GM19239 (cell line): ENCODE measurements around the gene MAP2K1.
"Not testable (repeated sequence)": the region's sequence is repeated elsewhere in the genome, so short reads cannot be mapped to it uniquely, and the experiment has no call there.

Source experiments
- DNase-seq: peaks from one replicate; pipeline ENCODE4 v3.0.0; 2011; ENCODE audit warnings: low spot score; ENCODE audit not compliant: insufficient read length
- FAIRE-seq: peaks from 2 replicates; lab custom pipeline; 2011; peaks lifted over from hg19 to GRCh38; lab: Jason Lieb, UNC

Gene MAP2K1

DNA sequence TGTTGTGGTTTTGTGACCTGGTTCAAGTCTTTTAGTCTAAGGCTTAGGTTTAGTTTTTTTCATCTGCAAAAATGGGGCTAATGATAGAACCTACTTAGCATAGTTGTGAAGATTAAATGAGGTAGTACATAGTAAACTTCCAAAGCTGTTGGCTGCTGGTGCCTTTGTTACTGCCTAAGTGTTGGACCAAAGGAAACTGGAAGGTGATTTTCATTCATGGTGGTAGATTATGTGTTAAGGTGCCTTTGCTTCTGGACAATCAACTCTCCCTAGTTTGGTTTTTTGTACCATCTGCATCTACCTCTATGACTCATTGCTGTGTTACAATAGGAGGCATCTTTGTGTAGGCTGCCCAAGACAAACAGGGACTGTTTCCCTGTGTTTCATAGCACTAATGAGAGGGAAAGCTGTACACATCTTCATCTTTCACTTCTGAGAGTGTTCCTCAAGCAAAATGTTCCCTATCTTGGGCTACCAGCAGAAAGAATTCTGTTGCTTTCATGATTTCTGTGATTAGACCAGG lies 3.2 kb downstream of the MAP2K1 start:
- FAIRE-seq = no peak
- no peak for DNase-seq

GRCh38 chr15:66390678-66391077 lies 4.0 kb downstream of the MAP2K1 start:
- DNase-seq (no peak), FAIRE-seq (peak; percentile 87)

- DNase-seq, FAIRE-seq: not testable (repeated sequence)
Measured at GRCh38 chr15:66393037-66393436, 6.3 kb downstream of the MAP2K1 start.

DNA sequence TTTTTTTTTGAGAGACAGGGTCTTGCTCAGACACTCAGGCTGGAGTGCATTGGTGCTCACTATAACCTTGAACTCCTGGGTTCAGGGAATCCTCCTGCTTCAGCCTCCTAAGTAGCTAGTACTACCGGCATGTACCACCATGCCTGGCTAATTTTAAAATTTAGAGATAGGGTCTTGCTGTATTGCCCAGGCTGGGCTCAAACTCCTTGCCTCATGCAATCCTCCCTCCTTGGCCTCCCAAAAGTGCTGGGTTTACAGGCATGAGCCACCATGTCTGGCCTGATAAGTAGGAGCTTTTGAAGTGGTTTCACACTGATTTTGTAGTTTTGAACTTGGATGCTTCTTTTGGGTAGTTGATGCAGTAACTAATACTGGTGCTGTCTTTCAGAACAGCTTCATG lies 7.8 kb downstream of the MAP2K1 start:
- FAIRE-seq (no peak), DNase-seq (no peak)

- no peak for FAIRE-seq
Measured at GRCh38 chr15:66394915-66395314, 8.2 kb downstream of the MAP2K1 start.

DNA sequence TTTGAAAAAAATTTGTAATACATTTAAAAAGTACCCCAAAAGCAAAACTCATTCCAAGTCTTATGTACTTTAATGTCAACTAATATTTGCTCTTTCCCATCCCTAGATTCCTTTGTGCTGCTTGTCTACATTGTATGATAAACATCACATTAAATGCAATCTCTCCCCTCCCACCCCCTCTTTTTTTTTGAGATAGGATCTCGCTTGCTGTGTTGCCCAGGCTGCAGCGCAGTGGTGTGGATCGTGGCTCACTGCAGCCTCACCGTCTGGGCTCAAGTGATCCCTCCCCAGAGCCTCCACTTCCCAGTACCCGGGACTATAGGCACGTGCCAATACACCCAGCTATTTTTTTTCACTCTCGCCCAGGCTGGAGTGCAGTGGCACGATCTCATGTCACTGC lies 12.6 kb downstream of the MAP2K1 start:
- FAIRE-seq = no peak
- no peak for DNase-seq

More at GRCh38 chr15:66394915-66395314, 8.2 kb downstream of the MAP2K1 start:
- no peak for DNase-seq

GRCh38 chr15:66400351-66400774 lies 13.7 kb downstream of the MAP2K1 start:
- FAIRE-seq = no peak
- no peak for DNase-seq

- DNase-seq (no peak), FAIRE-seq (peak; percentile 95)
Measured at GRCh38 chr15:66401130-66402021, 14.7 kb downstream of the MAP2K1 start.

GRCh38 chr15:66402761-66403284 lies 16.1 kb downstream of the MAP2K1 start:
- FAIRE-seq (no peak), DNase-seq (no peak)

GRCh38 chr15:66403323-66403722 lies 16.6 kb downstream of the MAP2K1 start:
- peak; percentile 11 for FAIRE-seq

DNA sequence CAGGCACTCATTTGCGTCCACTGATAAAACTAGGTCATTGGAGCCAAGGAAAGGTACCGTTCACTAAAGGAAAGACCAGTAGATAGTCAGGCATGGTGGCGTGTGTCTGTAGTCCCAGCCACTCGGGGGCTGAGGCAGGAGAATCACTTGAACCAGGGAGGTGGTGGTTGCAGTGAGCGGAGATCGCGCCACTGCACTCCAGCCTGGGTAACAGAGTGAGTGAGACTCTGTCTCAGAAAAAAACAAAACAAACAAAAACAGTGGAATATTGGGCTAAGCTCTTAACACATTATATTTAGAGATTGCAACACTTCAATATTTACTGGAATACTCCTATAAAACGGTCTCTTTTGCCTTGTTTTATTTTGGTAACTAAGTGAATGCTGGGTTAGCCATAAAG lies 17.4 kb downstream of the MAP2K1 start:
- FAIRE-seq = no peak
- no peak for DNase-seq

More at GRCh38 chr15:66403323-66403722, 16.6 kb downstream of the MAP2K1 start:
- DNase-seq = no peak

DNA sequence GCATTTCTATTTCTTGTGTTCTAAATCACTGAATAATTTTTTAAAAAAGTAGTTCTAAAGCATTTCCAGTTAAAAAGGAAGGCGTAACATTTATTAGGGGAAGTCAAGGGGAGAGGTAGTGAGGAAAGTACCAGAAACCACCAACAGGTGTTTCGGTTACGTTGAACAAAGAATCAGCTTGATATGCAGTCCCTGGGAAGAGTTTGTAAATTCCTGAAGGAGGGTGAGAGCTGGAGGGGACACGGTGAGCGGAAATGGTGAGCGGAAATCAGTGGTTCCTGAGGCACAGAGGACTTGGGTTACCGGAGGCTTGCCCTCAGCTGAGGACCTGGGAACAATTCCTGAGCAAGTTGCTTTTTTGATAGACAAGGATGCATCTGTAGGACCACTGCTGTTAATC lies 17.8 kb downstream of the MAP2K1 start:
- FAIRE-seq (peak; percentile 85), DNase-seq (no peak)

- no peak for DNase-seq
- FAIRE-seq = no peak
Measured at GRCh38 chr15:66405007-66405406, 18.3 kb downstream of the MAP2K1 start.

DNA sequence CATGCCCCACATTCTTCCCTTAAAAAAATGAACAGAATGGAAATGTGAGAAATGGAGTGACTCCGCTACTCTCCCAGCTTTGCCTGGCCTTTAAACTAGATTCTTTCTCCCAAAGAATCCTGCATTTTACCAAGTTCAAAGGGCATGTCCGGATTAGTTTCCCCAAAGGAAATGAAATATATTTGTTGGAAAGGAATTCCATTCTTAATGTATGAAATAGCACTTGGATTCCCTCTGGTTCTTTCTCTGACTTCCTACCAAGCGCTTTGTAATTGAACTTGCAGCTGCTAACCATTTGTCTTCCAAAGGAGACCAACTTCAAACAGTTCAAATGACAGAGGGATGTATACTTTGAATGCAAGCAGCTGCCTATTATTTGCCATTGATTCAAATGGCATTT lies 18.9 kb downstream of the MAP2K1 start:
- peak; percentile 57 for FAIRE-seq

GRCh38 chr15:66408254-66408653 lies 21.5 kb downstream of the MAP2K1 start:
- DNase-seq (no peak), FAIRE-seq (no peak)

More for the DNA sequence above, 18.9 kb downstream of the MAP2K1 start:
- DNase-seq = no peak

GRCh38 chr15:66408675-66409282 lies 22.1 kb downstream of the MAP2K1 start:
- no peak for FAIRE-seq
- DNase-seq = no peak

GRCh38 chr15:66409565-66410108 lies 22.9 kb downstream of the MAP2K1 start:
- DNase-seq = no peak
- no peak for FAIRE-seq

DNA sequence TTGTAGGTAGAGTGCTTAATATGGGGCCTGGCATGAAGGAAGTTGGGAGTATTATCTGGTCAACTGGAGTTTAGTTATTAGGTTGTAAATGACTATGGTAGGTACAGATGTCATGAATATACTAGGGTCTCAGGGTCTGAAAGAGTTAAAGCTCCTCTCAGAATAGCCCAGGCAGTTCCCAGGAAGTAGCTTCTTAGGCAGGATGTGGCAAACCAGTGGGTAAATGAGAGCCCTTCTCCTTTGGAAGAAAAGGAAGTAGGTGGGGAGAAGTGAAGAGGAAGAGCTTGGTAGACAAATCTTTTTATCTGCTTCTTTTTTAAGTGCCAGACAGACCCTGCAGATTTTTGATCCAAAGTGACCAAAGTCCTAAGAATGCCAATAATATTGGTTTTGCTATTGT lies 24.5 kb downstream of the MAP2K1 start:
- FAIRE-seq (peak; percentile 28), DNase-seq (no peak)

GRCh38 chr15:66412220-66412619 lies 25.5 kb downstream of the MAP2K1 start:
- no peak for DNase-seq
- FAIRE-seq = no peak

GRCh38 chr15:66413579-66413978 lies 26.9 kb downstream of the MAP2K1 start:
- DNase-seq = no peak
- no peak for FAIRE-seq

DNA sequence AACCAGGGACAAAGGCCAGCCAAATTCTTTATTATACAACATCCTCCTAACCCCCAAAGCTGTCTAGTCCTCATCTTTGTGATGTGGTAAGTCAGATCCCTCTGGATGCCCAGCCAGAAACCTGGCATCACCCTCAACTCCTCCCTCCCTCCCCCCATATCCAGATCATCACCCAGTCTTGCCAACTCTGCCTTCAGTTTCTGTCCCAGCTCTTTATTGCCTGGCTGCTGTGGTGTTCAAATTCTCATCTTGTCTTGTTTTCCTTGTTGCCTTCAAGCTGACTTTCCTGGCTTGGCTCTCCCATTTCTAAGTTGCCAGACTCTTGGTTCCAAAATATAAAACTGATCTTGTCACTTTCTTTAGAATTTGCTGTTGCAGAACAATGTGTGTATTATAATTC lies 28.6 kb downstream of the MAP2K1 start:
- FAIRE-seq = no peak
- DNase-seq = no peak
